Endodermal cell (in vitro differentiated cells): ENCODE data around the gene TAT. TPM values are rescaled to one million over a fixed set of nuclear protein-coding genes. Genes with fewer than 3 reads are reported as not detected.
"Not testable (repeated sequence)": the region's sequence is repeated elsewhere in the genome, so short reads cannot be mapped to it uniquely, and the experiment has no call there.

ENCODE experiments used
- DNase-seq: peaks from one replicate; pipeline ENCODE4 v3.0.0-alpha.2; 2017
- H3K27ac ChIP-seq: 2 replicates; pipeline ENCODE4 v1.5.1; 2013; ENCODE audit warnings: mild to moderate bottlenecking, low read depth, low read length, moderate library complexity
- H3K27me3 ChIP-seq: 2 replicates; pipeline ENCODE4 v1.6.1; 2013; ENCODE audit warnings: mild to moderate bottlenecking, low read length, moderate library complexity; ENCODE audit not compliant: insufficient read depth, control insufficient read depth, poor library complexity, severe bottlenecking
- H3K36me3 ChIP-seq: 2 replicates; pipeline ENCODE4 v1.7.0; 2013; ENCODE audit warnings: mild to moderate bottlenecking, low read length, moderate library complexity; ENCODE audit not compliant: control insufficient read depth, insufficient read depth
- H3K4me1 ChIP-seq: one replicate; pipeline ENCODE4 v1.7.0; 2013; ENCODE audit warnings: low read length; ENCODE audit not compliant: control insufficient read depth, insufficient read depth
- H3K4me3 ChIP-seq: 2 replicates; pipeline ENCODE4 v1.5.1; 2013; ENCODE audit warnings: mild to moderate bottlenecking, low read length, moderate library complexity
- H3K9ac ChIP-seq: 2 replicates; pipeline ENCODE4 v1.6.1; 2013; ENCODE audit warnings: mild to moderate bottlenecking, low read length, moderate library complexity; ENCODE audit not compliant: poor library complexity, severe bottlenecking; ENCODE audit errors: extremely low read depth
- H3K9me3 ChIP-seq: 2 replicates; pipeline ENCODE4 v1.6.1; 2013; ENCODE audit warnings: mild to moderate bottlenecking, low read length, moderate library complexity; ENCODE audit not compliant: control insufficient read depth
- H3K27ac Mint-ChIP-seq: 2 replicates; pipeline ENCODE4 v1.8.0; 2020; ENCODE audit warnings: mixed read lengths
- H3K27me3 Mint-ChIP-seq: 2 replicates; pipeline ENCODE4 v1.8.0; 2021; ENCODE audit warnings: mild to moderate bottlenecking, mixed read lengths; ENCODE audit not compliant: insufficient read depth
- H3K36me3 Mint-ChIP-seq: 2 replicates; pipeline ENCODE4 v1.8.0; 2020; ENCODE audit warnings: low read depth, mixed read lengths
- H3K4me1 Mint-ChIP-seq: 2 replicates; pipeline ENCODE4 v1.8.0; 2020; ENCODE audit warnings: mixed read lengths
- H3K4me3 Mint-ChIP-seq: 2 replicates; pipeline ENCODE4 v1.8.0; 2020; ENCODE audit warnings: mild to moderate bottlenecking, moderate library complexity, mixed read lengths
- H3K9me3 Mint-ChIP-seq: 2 replicates; pipeline ENCODE4 v1.8.0; 2020; ENCODE audit warnings: mild to moderate bottlenecking, mixed read lengths
- CTCF ChIP-seq: fragments of 200-600 bp; sonication (generic); conservative IDR thresholded peaks from 2 replicates; pipeline ENCODE4 v1.5.0; 2021; ENCODE audit warnings: antibody characterized with exemption, mild to moderate bottlenecking
- WGBS, 2 experiments: methylation state at CpG; one replicate each; pipeline versions ENCODE4 v1.1.5 to v1.1.7; 2013; ENCODE audit warnings: missing lambda C conversion rate in 2 of 2, mixed read lengths in 1 of 2; ENCODE audit not compliant: insufficient coverage in 1 of 2, insufficient read length in 1 of 2; 5-methylcytosine and 5-hydroxymethylcytosine counted together
- total RNA-seq, 2 donors: library from RNA; stranded (reverse); fragmentation: NEBNext Ultra II Directional in 1 of 2; extraction: Animal tissue kit (Norgen Biotek cat#: 25700) in 1 of 2; gene quantifications; 2 replicates in 1 of 2; 3 replicates in 1 of 2; pipeline ENCODE4 v1.2.1, GENCODE V29; 2021

Gene TAT
- total RNA-seq, 2 donors from 2014 or later = 0.07 TPM; not detected in 1

- peaks cover 4% of the 10 kb centered on the region for H3K36me3 Mint-ChIP-seq
- no peaks in the 10 kb centered on the region for H3K9me3 ChIP-seq
- peaks cover 1% of the 10 kb centered on the region for H3K9me3 Mint-ChIP-seq
- no peak overlapping the region for H3K4me3 ChIP-seq
- TF ChIP-seq CTCF = no peak
- 80 to 95% methylated on average over 2 to 3 of the region's 3 CpGs for WGBS, 2 experiments
- H3K27me3 Mint-ChIP-seq = peaks cover 10% of the 10 kb centered on the region
- H3K27ac ChIP-seq = no peak overlapping the region
- no peak overlapping the region for H3K4me3 Mint-ChIP-seq
- no peak overlapping the region for H3K9ac ChIP-seq
- H3K27me3 ChIP-seq = peaks cover 54% of the 10 kb centered on the region
- peaks cover 3% of the 10 kb centered on the region for H3K4me1 Mint-ChIP-seq
- H3K4me1 ChIP-seq = no peaks in the 10 kb centered on the region
- no peak overlapping the region for H3K27ac Mint-ChIP-seq
- DNase-seq = no peak
- H3K36me3 ChIP-seq = no peaks in the 10 kb centered on the region
Observed at GRCh38 chr16:71623597-71623996, 46.7 kb upstream of the TAT start.

- H3K4me1 ChIP-seq = no peaks in the 10 kb centered on the region
Observed at GRCh38 chr16:71622088-71622487, 45.2 kb upstream of the TAT start.

GRCh38 chr16:71618429-71618828 lies 41.5 kb upstream of the TAT start:
- no peaks in the 10 kb centered on the region for H3K9me3 ChIP-seq
- Mint-ChIP-seq H3K27ac (no peak overlapping the region), H3K9me3 (peaks cover 1% of the 10 kb centered on the region), H3K27me3 (peaks cover 13% of the 10 kb centered on the region), H3K4me3 (no peak overlapping the region), H3K36me3 (no peaks in the 10 kb centered on the region), H3K4me1 (no peaks in the 10 kb centered on the region)
- H3K27ac ChIP-seq = no peak overlapping the region
- peaks cover 22% of the 10 kb centered on the region for H3K27me3 ChIP-seq
- no peak overlapping the region for H3K9ac ChIP-seq
- no peaks in the 10 kb centered on the region for H3K36me3 ChIP-seq
- WGBS, 2 experiments = 75 to 83% methylated on average over 3 to 4 of the region's 4 CpGs
- no peak overlapping the region for H3K4me3 ChIP-seq
- TF ChIP-seq CTCF = no peak
- no peaks in the 10 kb centered on the region for H3K4me1 ChIP-seq
- DNase-seq = no peak

More at GRCh38 chr16:71622088-71622487, 45.2 kb upstream of the TAT start:
- Histone ChIP-seq H3K27me3 (peaks cover 54% of the 10 kb centered on the region), H3K4me3 (no peak overlapping the region), H3K9ac (no peak overlapping the region), H3K9me3 (no peaks in the 10 kb centered on the region), H3K27ac (no peak overlapping the region), H3K36me3 (no peaks in the 10 kb centered on the region)
- Mint-ChIP-seq H3K9me3 (peaks cover 1% of the 10 kb centered on the region), H3K4me1 (no peaks in the 10 kb centered on the region), H3K36me3 (no peaks in the 10 kb centered on the region), H3K4me3 (no peak overlapping the region), H3K27me3 (peaks cover 12% of the 10 kb centered on the region), H3K27ac (no peak overlapping the region)
- TF ChIP-seq CTCF = no peak
- DNase-seq = no peak

GRCh38 chr16:71614956-71615355 lies 38.1 kb upstream of the TAT start:
- H3K36me3 ChIP-seq, H3K9ac ChIP-seq, H3K27ac Mint-ChIP-seq, H3K27ac ChIP-seq, H3K4me3 Mint-ChIP-seq, H3K27me3 Mint-ChIP-seq, DNase-seq, H3K4me3 ChIP-seq, H3K9me3 ChIP-seq, H3K4me1 Mint-ChIP-seq, H3K27me3 ChIP-seq, H3K9me3 Mint-ChIP-seq, H3K4me1 ChIP-seq, H3K36me3 Mint-ChIP-seq: not testable (repeated sequence)
- WGBS, 2 experiments = 90 to 96% methylated on average over 5 to 8 of the region's 8 CpGs
